GM12891 (cell line): ENCODE results near the gene VSTM2L.

ENCODE experiments used
- PAX5 ChIP-seq: IDR thresholded peaks from 2 replicates; pipeline ENCODE4 v1.6.1; 2011; ENCODE audit warnings: low read length, moderate library complexity, mild to moderate bottlenecking; ENCODE audit not compliant: insufficient read depth, severe bottlenecking
- POLR2A ChIP-seq: IDR thresholded peaks from 2 replicates; pipeline ENCODE4 v1.6.1; 2011; ENCODE audit warnings: low read depth, low read length, control low read depth
- POLR2AphosphoS5 ChIP-seq: IDR thresholded peaks from 2 replicates; pipeline ENCODE4 v1.6.1; 2011; ENCODE audit warnings: low read depth, low read length, control low read depth
- SPI1 ChIP-seq: IDR thresholded peaks from 2 replicates; pipeline ENCODE4 v1.6.1; 2011; ENCODE audit warnings: low read depth, low read length, control low read depth
- TAF1 ChIP-seq: IDR thresholded peaks from 2 replicates; pipeline ENCODE4 v1.6.1; 2011; ENCODE audit warnings: low read depth, low read length, control low read depth

- TF ChIP-seq POLR2A (no peak), POLR2AphosphoS5 (no peak), SPI1 (no peak), TAF1 (no peak), PAX5 (no peak)
These were observed 1.2 kb downstream of the VSTM2L start for GRCh38 chr20:37904008-37904642.
